NCI-H187 (cell line): Measurements from ENCODE around the gene SYT3.
"Not testable (repeated sequence)": the region's sequence is repeated elsewhere in the genome, so short reads cannot be mapped to it uniquely, and the experiment has no call there.

ENCODE experiments used
- DNase-seq, 2 experiments: peaks; one replicate each; lab custom pipeline; 2025; lab: John Stamatoyannopoulos, UW

The SYT3 gene

GRCh38 chr19:50636317-50637085 is 3.2 kb downstream of the SYT3 start:
- DNase-seq = no peak

- no peak for DNase-seq
These were observed 5.7 kb downstream of the SYT3 start for GRCh38 chr19:50633973-50634372.

- DNase-seq = no peak
These were observed 6.3 kb downstream of the SYT3 start for GRCh38 chr19:50633359-50633758.

GRCh38 chr19:50632151-50632835 is 7.4 kb downstream of the SYT3 start:
- DNase-seq = no peak

- no peak for DNase-seq
These were observed 9.9 kb downstream of the SYT3 start for GRCh38 chr19:50629801-50630200.

- DNase-seq = no peak
These were observed 10.5 kb downstream of the SYT3 start for GRCh38 chr19:50629194-50629593.

- no peak for DNase-seq
These were observed 11.1 kb downstream of the SYT3 start for GRCh38 chr19:50628551-50628950.

- DNase-seq = no peak
These were observed 11.5 kb downstream of the SYT3 start for GRCh38 chr19:50628146-50628545.

- DNase-seq = no peak
These were observed 12.9 kb downstream of the SYT3 start for GRCh38 chr19:50626795-50627194.

GRCh38 chr19:50626011-50626410 is 13.7 kb downstream of the SYT3 start:
- DNase-seq = no peak

- no peak for DNase-seq
These were observed 14.6 kb downstream of the SYT3 start for GRCh38 chr19:50624949-50625600.

GRCh38 chr19:50620394-50620906 is 19.2 kb downstream of the SYT3 start:
- DNase-seq = not testable (repeated sequence)

- DNase-seq = not testable (repeated sequence)
These were observed 20.5 kb downstream of the SYT3 start for GRCh38 chr19:50619184-50619583.

GRCh38 chr19:50618379-50618778 is 21.3 kb downstream of the SYT3 start:
- DNase-seq = not testable (repeated sequence)

- not testable (repeated sequence) for DNase-seq
These were observed 26.9 kb downstream of the SYT3 start for GRCh38 chr19:50612504-50613404.

GRCh38 chr19:50607874-50608785 is 31.6 kb downstream of the SYT3 start:
- no peak for DNase-seq

GRCh38 chr19:50607388-50607787 is 32.3 kb downstream of the SYT3 start:
- DNase-seq = no peak

- not testable (repeated sequence) for DNase-seq
These were observed 33.4 kb downstream of the SYT3 start for GRCh38 chr19:50606059-50606836.

- DNase-seq = not testable (repeated sequence)
These were observed 35.2 kb downstream of the SYT3 start for GRCh38 chr19:50604264-50605073.
